Motor neuron (in vitro differentiated cells): ENCODE results near the gene C1QTNF6. TPM values are rescaled to one million over a fixed set of nuclear protein-coding genes. Genes with fewer than 3 reads are reported as not detected.

Experiments
- ATAC-seq, 8 experiments: fragments of 200-7000 bp; cut with Tn5 transposase; replicated peaks in 6 of 8; 2 replicates each; pipeline ENCODE4 v1.8.0; 2021; ENCODE audit warnings: mild to moderate bottlenecking in 8 of 8, moderate library complexity in 8 of 8
- H3K27ac ChIP-seq, 2 donors: fragments of 250-450 bp; sonication (Bioruptor Pico); 2 replicates each; pipeline ENCODE4 v1.9.0; 2021; ENCODE audit warnings: antibody characterized with exemption in 2 of 2, mild to moderate bottlenecking in 2 of 2, moderate library complexity in 1 of 2
- H3K4me1 ChIP-seq, 2 donors: fragments of 250-450 bp; sonication (Bioruptor Pico); replicated peaks in 1 of 2; 2 replicates each; pipeline ENCODE4 v1.6.1; 2021; ENCODE audit warnings: antibody characterized with exemption in 2 of 2, mild to moderate bottlenecking in 2 of 2, moderate library complexity in 1 of 2
- H3K4me3 ChIP-seq, 5 donors: fragments of 250-450 bp; sonication (Bioruptor Pico); 2 replicates each; pipeline ENCODE4 v1.9.0; 2021; ENCODE audit warnings: antibody characterized with exemption in 5 of 5, mild to moderate bottlenecking in 5 of 5, moderate library complexity in 4 of 5
- WGBS, 10 experiments: fragments of 450-650 bp; shearing (Covaris generic); methylation state at CpG; one replicate each; pipeline ENCODE4 v1.0.0; 2022; 5-methylcytosine and 5-hydroxymethylcytosine counted together
- in situ Hi-C, 9 experiments: fragments of 400-800 bp; cut with MboI; loops; one replicate each; pipeline ENCODE4 v1.15.0; 2021; ENCODE audit warnings: low sequenced_read_pairs in 9 of 9, low pct_unique_long_range_greater_than_20kb in 2 of 9; ENCODE audit not compliant: unreplicated experiment in 9 of 9
- total RNA-seq, 8 experiments: library from RNA; unstranded; fragments of 300-600 nt; gene quantifications; 2 replicates each; pipeline versions ENCODE4 v1.2.3 to v1.2.4, GENCODE V29; 2022

Gene C1QTNF6
- total RNA-seq, 8 experiments from 2014 or later = 2.7 to 116 (median 12.6) TPM

DNA sequence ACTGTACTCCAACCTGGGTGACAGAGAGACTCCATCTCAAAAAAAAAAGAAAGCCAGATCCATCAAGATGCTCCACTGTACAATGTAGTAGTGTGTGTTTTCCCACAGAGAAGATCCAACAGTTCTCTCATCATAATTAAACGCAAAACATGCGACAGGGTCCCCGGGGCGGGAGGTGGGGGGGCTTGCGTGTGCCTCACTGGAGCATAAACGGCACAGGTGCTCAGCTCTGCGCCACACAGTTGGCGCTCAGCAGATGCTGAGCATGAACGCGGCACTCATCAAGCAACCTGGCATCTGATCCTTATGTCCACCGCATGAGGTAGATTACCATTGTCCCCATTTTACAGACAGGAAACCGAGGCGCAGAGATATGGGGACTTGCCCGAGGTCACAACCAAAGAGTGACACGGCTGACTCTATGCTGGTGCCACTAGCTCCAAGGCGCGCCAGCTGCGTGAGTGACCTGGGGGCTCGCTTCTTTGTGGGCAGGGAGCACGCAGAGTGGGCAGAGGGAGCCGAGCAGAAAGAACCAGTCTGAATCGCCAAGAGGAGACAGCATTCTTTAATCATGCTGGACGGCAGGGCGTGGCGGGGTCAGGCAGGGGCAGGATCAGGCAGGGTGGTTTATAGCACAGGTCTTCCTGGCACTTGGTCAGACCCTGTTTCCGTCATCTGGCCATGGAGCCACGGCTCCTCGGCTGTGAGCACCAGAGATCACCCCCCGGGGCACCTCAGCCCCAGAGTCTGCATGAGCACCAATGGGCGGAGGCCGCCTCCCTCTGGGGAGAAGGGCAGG is 8.2 kb downstream of the C1QTNF6 start:
- in situ Hi-C loops = no loop called here
- WGBS, 10 experiments = 83 to 100% (median 93%) methylated on average over 1 to 19 of the region's 31 CpGs; no CpG with 5 or more reads in 5 of the 10 experiments
- peak in 1 of 8 experiments; percentile 42 for ATAC-seq
- no peak overlapping the region for H3K4me3 ChIP-seq
- peaks cover 2 to 16% of the 10 kb centered on the region in 2 donors for H3K4me1 ChIP-seq
- no peak overlapping the region for H3K27ac ChIP-seq

DNA sequence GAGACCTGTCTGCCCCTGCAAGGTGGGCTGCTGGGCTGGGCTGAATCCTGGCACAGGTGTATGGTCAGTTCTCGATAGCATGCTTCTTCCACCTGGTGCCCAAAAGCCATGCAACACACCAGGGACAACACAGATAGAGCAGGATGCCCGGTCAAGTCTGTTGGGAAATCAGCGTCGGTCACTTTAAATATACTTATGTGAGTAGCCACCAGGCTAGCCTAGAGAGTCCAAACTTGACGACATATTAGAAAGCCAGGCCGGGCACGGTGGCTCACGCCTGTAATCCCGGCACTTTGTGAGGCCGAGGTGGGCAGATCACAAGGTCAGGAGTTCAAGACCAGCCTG is 8.9 kb downstream of the C1QTNF6 start:
- Histone ChIP-seq H3K4me1 (peaks cover 2 to 16% of the 10 kb centered on the region in 2 donors), H3K4me3 (no peak overlapping the region), H3K27ac (no peak overlapping the region)
- 80 to 100% (median 92%) methylated on average over 1 to 5 of the region's 10 CpGs; no CpG with 5 or more reads in 4 of the 10 experiments for WGBS, 10 experiments
- no peak for ATAC-seq
- in situ Hi-C loops = no loop called here

DNA sequence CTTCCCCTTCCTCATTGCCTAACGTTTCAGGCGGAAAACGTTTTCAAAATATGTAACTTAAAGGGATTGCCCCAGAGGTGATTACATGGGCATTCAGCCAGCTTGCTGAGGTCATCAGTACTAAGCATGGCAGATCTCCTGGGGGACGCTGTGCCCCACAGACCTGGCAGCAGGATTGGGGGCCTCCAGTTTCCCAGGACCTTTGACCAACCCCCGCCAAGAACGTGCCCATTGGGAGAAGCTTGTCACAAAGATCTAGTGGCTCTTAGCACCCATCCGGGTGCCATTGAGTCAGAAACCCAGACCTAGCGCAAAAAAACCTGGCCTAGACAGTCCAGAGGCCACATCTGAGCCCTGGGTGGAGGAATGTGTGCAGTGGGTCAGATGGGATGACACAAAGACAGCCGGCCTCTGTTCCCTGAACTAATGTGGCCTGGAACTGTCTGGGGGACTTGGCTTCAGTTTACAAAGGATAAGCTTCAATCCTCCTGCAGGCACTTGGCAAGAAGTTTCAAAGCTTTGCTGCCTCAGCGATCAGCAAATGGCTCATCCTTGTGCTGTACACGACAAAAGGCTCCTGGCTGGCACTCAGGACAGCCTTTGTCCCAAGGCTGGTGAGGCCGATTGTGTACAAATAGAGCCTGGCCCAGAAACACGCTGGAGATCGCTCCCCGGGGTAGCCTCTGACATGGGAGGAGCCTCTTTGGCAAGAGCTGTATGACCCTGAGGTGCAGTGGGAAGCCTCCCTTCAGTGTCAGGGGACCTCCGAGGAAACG is 9.5 kb downstream of the C1QTNF6 start:
- in situ Hi-C loops = no loop called here
- peaks cover 2 to 16% of the 10 kb centered on the region in 2 donors for H3K4me1 ChIP-seq
- ATAC-seq = peak in 5 of 8 experiments; percentile 72 to 87 (median 76)
- no peak overlapping the region for H3K4me3 ChIP-seq
- 20 to 75% (median 50%) methylated on average over 1 to 12 of the region's 17 CpGs; no CpG with 5 or more reads in 2 of the 10 experiments for WGBS, 10 experiments
- H3K27ac ChIP-seq = peak overlapping the region in 1 of 2 donors; percentile 23

DNA sequence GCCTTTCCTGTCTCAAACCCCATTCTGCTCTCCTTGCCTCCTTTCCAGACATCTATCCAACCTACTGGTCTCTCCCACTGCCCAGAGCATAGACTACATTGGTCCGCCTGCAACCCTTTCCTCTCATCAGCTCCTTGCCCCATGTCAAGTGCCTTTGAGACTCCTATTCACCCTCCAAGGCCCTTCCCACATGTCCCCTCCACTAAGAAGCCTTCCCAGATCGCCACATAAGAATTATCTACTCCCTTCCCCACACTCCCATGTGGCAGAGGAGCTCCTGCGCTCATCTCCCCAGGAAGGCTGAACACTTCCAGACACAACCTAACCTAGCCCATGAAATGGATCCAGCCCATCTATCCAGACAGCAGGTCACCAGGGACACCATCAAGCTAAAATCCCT is 10.3 kb downstream of the C1QTNF6 start:
- WGBS, 10 experiments = 90 to 100% (median 100%) methylated on average over 1 to 2 of the region's 3 CpGs; no CpG with 5 or more reads in 4 of the 10 experiments
- no peak for ATAC-seq
- in situ Hi-C loops = no loop called here
- no peak overlapping the region for H3K4me3 ChIP-seq
- H3K27ac ChIP-seq = no peak overlapping the region
- peaks cover 2 to 16% of the 10 kb centered on the region in 2 donors for H3K4me1 ChIP-seq

DNA sequence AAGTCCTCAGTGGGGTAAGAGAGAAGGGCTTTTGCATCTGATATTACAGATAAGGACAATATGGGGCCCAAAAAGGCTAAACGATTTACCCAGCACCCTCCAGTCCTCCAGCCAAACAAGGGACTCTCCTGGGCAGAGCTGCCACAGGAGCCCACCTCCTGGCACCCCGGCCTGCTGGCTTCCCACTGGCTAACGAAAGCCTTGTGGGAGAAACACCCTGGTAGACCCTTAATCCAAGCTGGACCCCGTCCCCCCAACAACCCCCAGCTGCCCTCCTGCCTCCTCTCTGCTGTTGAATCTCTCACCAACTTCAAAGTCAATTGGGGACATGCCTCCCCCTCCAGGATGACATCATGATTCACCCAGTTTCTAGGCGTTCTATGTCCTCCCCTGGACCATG is 10.8 kb downstream of the C1QTNF6 start:
- Histone ChIP-seq H3K27ac (no peak overlapping the region), H3K4me1 (peaks cover 2 to 16% of the 10 kb centered on the region in 2 donors), H3K4me3 (no peak overlapping the region)
- 58 to 80% methylated on average over 1 to 2 of the region's 5 CpGs; no CpG with 5 or more reads in 8 of the 10 experiments for WGBS, 10 experiments
- in situ Hi-C loops = no loop called here
- no peak for ATAC-seq

DNA sequence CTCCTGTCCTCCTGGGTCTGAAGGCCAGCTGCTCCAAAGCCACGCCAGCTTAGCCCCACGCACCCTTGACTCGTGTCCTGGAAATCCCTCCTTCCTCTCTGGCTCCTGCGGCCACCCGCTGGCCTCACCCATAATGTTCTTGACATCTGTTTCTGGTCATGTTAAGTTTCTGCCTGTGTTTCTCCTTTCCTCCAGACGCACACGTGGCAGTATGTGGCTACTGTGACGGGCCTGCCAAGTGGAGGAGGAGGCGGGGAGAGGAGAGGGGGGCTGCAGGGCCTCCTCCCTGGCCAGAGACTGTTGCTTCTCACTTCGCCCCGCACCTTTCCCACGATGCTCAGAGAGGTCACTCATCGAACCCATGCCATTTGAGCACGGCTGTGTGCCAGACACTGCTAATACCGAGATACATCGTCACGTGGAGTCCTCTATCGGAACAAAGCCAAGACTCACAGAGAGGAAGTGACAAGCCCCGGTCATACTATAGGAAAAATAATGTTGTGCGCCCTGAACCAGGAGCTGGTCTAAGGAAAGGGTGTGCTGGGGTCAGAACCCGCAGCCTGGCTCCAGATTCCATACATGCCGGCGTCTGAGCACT is 11.5 kb downstream of the C1QTNF6 start:
- H3K27ac ChIP-seq = no peak overlapping the region
- peak in 7 of 8 experiments; percentile 13 to 66 (median 29) for ATAC-seq
- no peak overlapping the region for H3K4me3 ChIP-seq
- in situ Hi-C loops = no loop called here
- peaks cover 2 to 16% of the 10 kb centered on the region in 2 donors for H3K4me1 ChIP-seq
- 0 to 100% (median 78%) methylated on average over 2 to 8 of the region's 23 CpGs; no CpG with 5 or more reads in 3 of the 10 experiments for WGBS, 10 experiments

DNA sequence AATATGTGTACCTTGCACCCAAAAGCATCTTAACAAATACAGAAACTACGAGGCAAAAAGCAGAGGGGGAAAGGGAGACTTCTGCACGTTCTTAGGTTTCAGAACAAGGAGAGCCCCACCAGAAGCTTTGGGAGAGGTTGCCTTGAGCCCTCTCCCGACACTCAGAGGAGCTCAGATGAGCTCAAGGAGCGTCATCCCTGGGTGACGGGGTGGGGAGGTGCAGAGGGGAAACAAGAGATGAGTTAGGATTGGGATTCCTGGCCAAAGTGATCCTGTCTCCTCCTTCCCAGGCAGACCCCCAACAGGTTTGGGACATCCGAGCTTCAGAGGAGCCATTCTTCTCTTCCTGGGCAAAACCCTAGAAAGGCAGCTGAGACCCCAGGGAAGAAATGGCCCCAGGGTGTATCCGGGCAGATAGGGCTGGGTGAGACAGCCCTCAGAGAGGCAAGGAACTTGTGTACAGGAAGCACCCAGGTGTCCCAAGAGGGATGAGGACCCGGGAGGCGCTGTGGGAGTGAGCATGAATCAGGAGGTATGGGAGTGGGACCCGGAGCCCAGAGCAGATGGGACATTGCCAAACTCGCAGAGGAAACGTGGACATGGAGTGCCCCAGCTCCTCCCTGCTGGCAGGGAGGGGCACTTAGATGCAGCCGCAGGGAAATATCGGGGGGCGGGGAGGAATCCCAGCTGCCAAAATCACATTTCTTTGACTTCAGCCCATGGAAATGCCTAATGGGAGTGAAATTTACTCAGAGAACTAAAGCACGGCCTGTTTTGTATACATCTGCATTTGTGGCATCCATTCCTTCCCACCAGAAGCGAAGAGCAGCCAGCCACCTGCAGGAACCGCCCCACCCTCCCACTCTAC is 12.4 kb downstream of the C1QTNF6 start:
- Histone ChIP-seq H3K27ac (no peak overlapping the region), H3K4me3 (no peak overlapping the region), H3K4me1 (peaks cover 2 to 16% of the 10 kb centered on the region in 2 donors)
- peak in 3 of 8 experiments; percentile 4 to 40 (median 38) for ATAC-seq
- in situ Hi-C loops = no loop called here
- WGBS, 10 experiments = 0 to 82% (median 42%) methylated on average over 1 to 8 of the region's 18 CpGs; no CpG with 5 or more reads in 4 of the 10 experiments

DNA sequence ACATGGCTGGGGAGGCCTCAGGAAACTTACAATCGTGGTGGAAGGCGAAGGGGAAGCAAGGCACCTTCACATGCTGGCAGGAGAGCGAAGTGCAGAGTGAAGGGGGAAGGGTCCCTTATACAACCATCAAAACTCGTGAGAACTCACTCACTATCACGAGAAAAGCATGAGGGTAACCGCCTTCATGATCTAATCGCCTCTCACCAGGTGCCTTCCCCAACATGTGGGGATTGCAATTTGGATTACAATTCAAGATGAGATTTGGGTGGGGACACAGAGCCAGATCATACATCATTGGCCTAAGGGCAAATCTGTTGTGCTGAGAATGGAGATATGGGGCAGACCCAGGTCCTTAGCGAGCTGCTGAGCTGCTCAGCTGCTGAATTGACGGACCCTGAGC is 13.1 kb downstream of the C1QTNF6 start:
- peak in 2 of 8 experiments; percentile 6 to 13 for ATAC-seq
- peaks cover 2 to 16% of the 10 kb centered on the region in 2 donors for H3K4me1 ChIP-seq
- WGBS, 10 experiments = 0 to 93% (median 80%) methylated on average over 1 to 8 of the region's 9 CpGs; no CpG with 5 or more reads in 4 of the 10 experiments
- H3K4me3 ChIP-seq = no peak overlapping the region
- H3K27ac ChIP-seq = no peak overlapping the region
- in situ Hi-C loops = no loop called here

DNA sequence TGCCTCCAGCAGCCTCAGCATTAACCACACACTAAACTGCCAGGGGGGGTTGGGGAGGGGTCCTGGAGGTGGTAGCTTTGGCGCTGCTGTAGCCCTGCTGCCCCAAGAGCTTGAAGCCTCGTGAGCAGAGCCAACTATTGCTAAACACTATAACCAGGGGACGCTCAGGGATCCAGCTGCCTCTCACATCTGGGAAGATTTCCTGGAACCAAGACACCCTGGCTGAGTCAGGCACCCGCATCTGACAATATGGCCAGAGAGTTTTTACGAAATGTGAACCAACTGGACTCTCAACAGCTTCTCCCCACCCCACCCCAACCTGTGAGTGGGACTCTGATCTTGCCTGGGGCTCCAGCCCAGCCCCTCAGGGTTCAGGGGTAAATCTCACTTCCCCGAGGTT is 14.3 kb downstream of the C1QTNF6 start:
- no peak for ATAC-seq
- 30 to 100% (median 80%) methylated on average over 1 to 4 of the region's 6 CpGs; no CpG with 5 or more reads in 1 of the 10 experiments for WGBS, 10 experiments
- in situ Hi-C loops = no loop called here

DNA sequence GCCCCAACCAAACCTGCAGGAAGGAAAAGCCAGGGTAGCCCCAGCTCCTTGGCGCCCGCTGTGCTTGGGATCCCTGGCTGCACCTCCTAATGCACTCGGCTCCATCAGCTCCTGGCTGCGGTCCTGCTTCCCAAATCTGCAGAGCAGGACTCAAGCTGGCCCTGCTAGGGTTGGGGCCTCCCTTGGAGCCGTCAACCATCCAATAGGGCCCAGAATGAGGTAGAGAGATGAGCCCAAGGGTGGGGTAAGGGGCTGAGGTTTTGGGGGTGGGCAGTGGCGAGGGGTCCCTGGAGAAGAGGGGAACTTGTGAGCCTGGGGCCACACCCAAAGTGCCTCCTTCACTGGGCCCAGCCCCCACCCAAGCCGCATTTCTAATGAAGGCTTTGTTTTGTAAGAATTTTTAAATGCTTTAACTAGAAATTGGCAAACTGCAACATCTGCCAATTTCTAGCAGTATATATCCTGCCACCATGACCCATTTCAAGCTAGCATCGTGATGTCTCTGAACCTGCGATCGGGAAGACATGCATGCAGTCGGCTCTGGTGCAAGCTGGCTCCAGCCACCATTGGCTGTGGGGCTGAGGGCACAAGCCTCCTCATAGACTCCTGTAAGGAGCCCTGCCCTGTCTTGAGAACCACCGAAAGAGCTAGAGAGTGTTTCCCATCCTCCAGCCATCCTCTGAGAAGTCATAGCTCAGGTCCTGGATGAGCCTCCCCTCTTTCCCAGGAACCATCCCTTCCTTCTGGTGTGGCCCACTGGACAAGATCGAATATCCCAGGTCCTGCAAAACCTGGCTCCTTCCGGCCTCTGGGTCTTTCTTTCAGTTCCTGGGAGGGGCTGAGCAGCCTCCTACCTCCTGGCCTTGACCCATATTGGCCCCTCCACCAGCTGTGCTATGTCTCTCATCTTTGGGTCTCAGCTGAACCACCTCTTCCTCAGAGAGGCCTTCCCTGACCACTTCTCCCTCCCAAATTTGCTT is 15.5 kb downstream of the C1QTNF6 start:
- in situ Hi-C loops = no loop called here
- no peak overlapping the region for H3K4me3 ChIP-seq
- peaks cover 0 to 4% of the 10 kb centered on the region in 2 donors for H3K4me1 ChIP-seq
- no peak overlapping the region for H3K27ac ChIP-seq
- no peak for ATAC-seq
- whole genome bisulfite sequencing, 10 experiments = 40 to 100% (median 72%) methylated on average over 1 to 5 of the region's 14 CpGs; no CpG with 5 or more reads in 2 of the 10 experiments

More for the DNA sequence above, 14.3 kb downstream of the C1QTNF6 start:
- Histone ChIP-seq H3K4me1 (peaks cover 2 to 13% of the 10 kb centered on the region in 2 donors), H3K27ac (no peak overlapping the region), H3K4me3 (no peak overlapping the region)

DNA sequence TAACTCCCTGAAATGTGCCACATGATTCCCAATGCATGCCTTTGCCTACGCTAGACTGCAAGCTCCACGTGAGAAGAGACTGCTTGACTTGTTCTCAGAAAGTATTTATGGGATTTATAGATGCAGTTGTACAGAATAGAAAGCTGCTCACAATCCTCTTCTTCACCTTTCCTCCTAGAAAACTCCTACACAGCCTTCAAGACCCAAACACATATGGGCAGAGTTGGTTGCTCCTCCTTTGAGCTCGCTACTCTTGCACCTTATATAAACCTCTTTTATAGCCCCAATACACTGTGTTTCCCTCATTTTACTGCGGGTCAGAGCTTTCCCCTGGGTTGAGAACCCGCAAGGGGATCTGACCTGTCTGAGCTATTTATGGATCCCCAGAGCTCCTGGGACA is 16.4 kb downstream of the C1QTNF6 start:
- WGBS, 10 experiments = 28 to 100% (median 65%) methylated on average over 1 to 5 of the region's 5 CpGs; no CpG with 5 or more reads in 1 of the 10 experiments
- peak in 2 of 8 experiments; percentile 2 to 17 for ATAC-seq
- no peak overlapping the region for H3K27ac ChIP-seq
- in situ Hi-C loops = no loop called here
- H3K4me3 ChIP-seq = no peak overlapping the region
- H3K4me1 ChIP-seq = peaks cover 0 to 5% of the 10 kb centered on the region in 2 donors
